Uterus (tissue), 2 donors: Measurements from ENCODE around the gene HES7.

Experiments
- POLR2A ChIP-seq, 2 donors: fragments of 450-650 bp; IDR thresholded peaks; one replicate each; pipeline ENCODE4 v1.6.1; 2016; ENCODE audit warnings: antibody characterized with exemption in 2 of 2, mild to moderate bottlenecking in 1 of 2, moderate library complexity in 1 of 2
- TF ChIP-seq, protein P1 (sequence below), 4 experiments: fragments of 200-600 bp in 2 of 4; fragments of 450-650 bp in 2 of 4; sonication (generic) in 2 of 4; IDR thresholded peaks; one replicate each; pipeline ENCODE4 v1.5.1; 2016 to 2019; ENCODE audit warnings: antibody characterized with exemption in 4 of 4, mild to moderate bottlenecking in 2 of 4, moderate library complexity in 1 of 4

DNA sequence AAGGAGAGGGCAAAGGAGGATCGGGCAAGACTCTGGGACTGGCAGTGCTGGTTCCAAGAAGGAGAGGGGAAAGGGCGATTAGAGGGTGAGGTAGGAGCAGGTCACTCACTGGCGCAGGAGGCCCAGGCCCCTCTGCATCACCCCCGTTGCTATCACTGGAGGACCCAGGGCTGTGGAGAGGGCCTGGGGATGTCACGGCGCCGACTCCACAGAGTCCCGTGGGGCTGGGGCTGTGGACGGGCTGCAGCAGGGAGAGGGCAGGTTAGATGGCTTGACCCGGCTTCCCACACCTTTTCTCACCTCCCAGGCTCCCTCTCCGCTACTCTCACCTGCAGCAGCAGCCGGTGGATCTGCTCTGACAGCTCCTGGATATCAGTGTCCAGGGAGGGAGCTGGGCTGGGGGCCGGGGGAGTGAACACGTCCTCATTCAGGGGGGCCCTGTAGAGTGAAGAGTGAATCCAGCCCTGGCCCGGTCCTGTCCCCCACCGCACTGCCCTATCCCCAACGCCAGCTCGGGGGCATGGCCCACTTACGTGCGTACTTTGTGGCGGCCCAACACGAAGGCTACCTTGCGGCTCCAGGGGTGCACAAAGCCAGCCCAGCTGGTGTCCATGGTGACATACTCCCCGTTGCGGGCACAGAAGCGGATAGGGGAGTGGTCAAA, 23.4 kb upstream of the HES7 start:
- TF ChIP-seq POLR2A (IDR thresholded peaks at IDR 0.05) = no peak
- TF ChIP-seq, protein P1, sequence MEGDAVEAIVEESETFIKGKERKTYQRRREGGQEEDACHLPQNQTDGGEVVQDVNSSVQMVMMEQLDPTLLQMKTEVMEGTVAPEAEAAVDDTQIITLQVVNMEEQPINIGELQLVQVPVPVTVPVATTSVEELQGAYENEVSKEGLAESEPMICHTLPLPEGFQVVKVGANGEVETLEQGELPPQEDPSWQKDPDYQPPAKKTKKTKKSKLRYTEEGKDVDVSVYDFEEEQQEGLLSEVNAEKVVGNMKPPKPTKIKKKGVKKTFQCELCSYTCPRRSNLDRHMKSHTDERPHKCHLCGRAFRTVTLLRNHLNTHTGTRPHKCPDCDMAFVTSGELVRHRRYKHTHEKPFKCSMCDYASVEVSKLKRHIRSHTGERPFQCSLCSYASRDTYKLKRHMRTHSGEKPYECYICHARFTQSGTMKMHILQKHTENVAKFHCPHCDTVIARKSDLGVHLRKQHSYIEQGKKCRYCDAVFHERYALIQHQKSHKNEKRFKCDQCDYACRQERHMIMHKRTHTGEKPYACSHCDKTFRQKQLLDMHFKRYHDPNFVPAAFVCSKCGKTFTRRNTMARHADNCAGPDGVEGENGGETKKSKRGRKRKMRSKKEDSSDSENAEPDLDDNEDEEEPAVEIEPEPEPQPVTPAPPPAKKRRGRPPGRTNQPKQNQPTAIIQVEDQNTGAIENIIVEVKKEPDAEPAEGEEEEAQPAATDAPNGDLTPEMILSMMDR (IDR thresholded peaks at IDR 0.05) = no peak
